GM21576 (cell line): ENCODE results near the gene RNF130.

Experiments used
- ATAC-seq: cut with Tn5 transposase; IDR thresholded peaks from one replicate; pipeline ENCODE4 v1.9.1; 2021; ENCODE audit warnings: mild to moderate bottlenecking, moderate library complexity; ENCODE audit not compliant: unreplicated experiment

RNF130 gene

DNA sequence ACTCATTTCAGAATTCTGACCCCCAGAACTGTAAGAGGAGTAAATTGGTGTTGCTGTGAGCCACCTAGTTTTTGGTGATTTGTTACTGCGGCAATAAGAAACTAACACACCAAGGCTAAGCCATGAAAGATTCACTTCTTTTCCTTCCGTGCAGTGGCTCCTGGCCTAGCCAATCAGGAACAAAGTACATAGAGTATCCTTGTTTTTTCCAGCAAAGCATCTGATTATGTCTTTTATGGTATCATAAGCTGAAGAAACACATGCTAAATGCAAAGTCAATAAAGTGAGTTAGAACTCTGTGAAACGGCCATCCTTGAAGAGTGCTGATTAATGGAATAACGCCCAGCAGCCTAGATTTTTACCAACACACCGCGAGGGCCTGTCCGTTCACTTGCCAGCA, 11.4 kb downstream of the RNF130 start:
- ATAC-seq = no peak

GRCh38 chr5:180059326-180059725, 12.2 kb downstream of the RNF130 start:
- ATAC-seq = no peak

DNA sequence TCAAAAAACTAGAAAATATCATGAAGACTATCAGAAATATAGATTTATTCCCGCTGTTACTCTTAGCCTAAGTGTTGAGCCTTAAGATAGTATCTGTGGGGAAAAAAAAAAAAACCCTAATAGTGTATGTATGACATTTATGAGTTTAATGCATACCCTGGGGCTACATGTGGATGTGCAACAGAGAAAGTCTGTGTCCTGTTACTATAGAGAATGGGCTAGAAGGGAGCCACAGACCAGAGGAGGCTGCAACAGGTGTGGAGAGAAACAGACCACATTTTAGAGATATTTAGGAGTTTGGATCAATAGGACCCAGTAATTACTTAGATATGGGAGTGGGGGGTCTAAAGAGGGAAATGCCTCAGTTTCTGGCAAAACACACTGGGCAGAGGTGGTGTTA, 15.4 kb downstream of the RNF130 start:
- no peak for ATAC-seq

DNA sequence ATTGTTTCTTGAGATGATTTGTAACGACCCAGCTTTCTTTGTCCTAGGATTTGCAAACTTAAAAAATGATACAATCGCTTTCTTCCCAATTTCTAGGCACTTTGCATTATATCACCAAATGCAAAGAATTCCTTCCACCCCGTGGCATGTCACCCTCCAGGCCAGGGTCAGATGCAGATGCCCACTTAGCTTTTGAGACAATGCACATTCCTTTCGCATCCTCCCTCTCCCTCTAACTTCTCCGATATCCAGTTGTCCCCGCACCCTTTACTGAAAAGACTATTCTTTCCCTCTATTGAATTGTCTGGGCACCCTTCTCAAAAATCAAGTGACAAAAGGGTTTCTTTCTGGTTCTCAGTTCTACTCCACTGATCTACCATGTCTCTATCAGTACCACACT, 17.3 kb downstream of the RNF130 start:
- no peak for ATAC-seq

DNA sequence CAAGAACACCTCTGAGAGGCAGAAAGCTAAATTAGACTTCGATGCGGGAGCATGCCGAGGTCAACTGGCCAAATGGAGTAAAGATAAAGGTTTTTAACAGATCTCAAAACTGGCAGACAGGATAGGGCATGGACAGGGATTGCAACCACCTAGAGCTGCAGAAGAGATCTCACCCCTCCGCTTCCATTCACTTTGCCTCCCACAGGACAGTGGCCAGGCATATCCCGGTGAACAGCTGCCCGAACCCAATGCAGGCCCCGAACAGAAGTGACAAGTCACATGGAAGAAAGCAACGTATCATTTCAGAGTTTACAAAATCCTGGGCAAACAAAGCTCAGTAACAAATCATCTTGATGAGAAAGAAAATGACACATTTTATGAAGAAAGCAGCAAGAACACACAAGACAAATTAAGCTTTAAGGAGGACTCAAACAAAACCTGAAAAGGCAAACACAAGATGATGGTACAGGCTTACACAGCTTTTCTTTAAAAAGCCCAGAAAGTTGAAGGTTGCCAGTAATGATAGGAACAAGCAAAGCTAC, 18.4 kb downstream of the RNF130 start:
- ATAC-seq = no peak

- no peak for ATAC-seq
Measured at GRCh38 chr5:180052211-180052818, 19.2 kb downstream of the RNF130 start.

- no peak for ATAC-seq
Measured at GRCh38 chr5:180050121-180050940, 21.2 kb downstream of the RNF130 start.

- ATAC-seq = no peak
Measured at GRCh38 chr5:180049185-180049548, 22.4 kb downstream of the RNF130 start.

- ATAC-seq = no peak
Measured at GRCh38 chr5:180047667-180048066, 23.9 kb downstream of the RNF130 start.

- no peak for ATAC-seq
Measured at GRCh38 chr5:180046656-180047055, 24.9 kb downstream of the RNF130 start.

- ATAC-seq = no peak
Measured at GRCh38 chr5:180045889-180046499, 25.6 kb downstream of the RNF130 start.

DNA sequence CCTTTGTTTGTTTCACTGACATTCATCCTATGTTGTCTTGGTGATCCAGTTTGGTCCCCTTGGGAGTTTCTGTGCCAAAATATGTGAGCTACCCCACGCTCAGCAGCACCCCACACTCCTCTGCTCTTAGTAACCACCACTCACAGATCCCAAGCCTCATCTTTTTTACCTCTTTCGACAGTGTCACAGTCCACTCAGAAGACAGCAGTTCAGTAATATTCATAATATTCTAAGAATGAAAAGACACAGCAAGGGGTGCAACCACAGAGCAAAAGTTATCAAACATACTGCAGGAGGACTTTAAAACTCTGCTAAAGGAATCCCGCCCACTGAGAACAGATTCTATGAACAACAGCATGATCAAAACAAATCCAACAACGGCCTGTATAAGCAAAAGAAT, 28.2 kb downstream of the RNF130 start:
- ATAC-seq = no peak

DNA sequence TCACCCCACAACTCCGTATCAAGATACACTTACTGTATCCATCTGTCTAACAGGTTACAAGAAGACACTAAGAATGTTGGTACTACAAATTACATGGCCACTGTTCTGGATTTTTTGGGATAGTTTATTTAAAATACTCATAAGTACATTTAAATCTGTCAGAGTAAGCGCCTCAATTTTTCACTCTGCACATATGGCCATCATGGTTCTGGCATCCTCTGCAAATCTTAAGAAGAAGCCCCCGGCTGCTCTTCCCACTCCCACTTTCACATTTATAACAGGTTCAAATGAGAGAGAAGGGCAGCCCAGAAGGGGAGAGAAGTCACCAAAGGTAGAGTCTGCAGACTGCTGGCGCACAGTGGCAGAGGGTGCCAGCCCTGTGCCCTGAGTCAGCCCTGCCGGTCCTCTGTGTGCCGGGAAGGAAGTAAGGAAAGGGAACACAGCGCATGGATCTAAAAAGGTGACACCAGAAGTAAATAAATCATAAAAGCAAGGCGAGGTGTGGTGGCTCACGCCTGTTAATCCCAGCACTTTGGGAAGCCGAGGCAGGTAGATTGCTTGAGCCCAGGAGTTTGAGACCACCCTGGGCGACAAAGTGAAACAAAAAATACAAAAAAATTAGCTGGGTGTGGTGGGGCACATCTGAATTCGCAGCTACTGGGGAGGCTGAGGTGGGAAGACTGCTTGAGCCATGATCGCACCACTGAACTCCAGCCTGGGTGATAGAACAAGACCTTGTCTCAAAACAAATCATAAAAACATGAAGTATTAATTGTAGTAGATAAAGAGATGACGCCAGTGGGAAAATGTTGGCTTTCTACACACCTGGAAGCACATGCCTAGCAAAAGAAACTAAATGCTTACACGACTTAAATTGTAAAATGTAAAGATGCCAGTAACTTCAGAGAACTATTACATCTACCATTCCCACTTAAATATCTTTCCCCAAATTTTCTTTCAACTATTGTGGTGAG, 30.0 kb downstream of the RNF130 start:
- ATAC-seq = no peak

DNA sequence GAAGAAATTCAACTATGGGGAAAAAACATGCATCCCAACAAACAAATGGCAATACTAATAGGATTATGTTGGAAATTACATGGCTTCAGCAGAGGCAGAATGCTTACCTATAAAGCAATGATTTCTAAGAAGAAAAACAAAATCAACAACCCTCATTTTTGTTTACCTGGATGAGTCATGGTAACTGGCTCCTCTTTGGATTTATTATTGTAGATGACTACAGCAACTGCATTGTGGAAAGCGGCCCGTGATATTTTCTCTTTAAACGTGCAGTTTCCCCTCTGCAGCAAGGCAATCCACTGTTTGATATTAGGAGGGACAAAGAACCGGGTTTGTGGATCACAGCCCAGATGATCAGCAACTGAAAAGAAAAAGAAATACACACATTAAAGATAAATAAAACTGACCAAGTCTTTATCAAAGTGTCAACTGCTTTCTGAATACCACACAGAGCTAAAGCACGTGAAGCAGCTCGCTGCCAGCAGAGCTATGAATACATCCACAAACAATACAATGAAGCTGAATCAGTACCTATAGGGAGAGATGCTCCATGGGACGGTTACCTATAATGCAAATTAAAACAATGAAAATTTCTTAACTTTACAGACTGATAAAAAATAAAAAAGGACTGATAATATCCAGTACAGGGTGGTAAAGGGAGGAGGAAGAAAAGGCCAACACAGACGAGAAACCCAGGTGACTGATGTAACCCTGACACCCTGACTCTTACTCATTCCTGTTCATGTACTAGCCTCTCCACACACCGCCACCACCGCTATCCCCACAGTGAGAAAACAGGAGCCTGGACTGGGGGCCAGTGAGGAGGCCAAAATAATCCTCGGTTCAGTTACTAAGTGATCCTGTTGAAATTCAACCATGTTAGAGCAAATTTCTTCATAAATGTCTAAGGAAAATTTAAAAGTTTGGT, 31.0 kb downstream of the RNF130 start:
- ATAC-seq = no peak

- ATAC-seq = no peak
Measured at GRCh38 chr5:180035206-180035931, 36.2 kb downstream of the RNF130 start.

DNA sequence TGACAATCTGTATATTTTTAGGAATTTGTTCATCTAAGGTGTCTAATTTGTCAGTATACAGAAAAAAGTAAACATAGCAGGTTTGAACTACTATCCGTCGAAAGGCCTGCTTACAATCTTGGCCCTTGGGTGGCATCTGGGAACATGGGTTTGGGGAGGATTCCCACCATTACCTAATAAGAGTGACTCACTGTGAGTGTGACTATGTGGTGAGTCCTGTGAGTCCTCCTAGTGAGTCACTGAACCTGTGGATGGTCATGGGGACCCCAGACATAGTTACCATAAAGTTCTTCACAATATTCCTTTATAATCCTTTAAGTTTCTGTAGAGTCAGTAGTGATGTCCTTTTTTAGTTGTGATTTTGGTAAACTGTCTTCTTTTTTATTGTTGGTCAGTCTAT, 37.0 kb downstream of the RNF130 start:
- ATAC-seq = no peak

DNA sequence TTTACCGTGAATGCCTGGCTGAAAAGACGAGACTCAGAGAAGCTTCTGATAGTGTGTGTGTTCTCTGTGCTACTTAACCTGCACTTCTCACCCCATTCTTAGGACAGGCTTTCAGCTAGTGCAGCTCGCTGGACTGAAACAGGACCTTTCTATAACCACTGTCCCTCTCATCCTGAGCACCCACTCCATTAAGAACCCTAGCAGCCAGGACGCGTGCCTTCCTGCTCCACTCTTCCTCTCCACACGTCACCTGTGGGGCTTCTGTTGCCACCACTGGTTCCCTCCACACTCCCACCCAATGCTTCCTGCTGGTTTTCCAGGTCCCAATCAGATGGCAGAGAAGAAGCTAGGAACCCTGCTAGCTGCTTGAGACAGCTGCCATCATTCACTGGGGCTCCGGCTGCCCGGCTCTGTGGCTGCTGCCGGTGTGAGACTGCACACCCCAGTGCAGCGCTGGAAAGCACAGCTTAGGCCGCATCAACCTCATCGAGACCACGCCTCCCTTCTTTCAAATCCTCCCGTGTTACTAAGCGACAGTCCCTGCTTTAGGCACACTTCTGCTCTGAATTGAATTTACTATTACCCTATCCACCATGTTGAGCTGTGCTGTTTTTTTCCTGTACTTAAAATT, 44.0 kb downstream of the RNF130 start:
- no peak for ATAC-seq

DNA sequence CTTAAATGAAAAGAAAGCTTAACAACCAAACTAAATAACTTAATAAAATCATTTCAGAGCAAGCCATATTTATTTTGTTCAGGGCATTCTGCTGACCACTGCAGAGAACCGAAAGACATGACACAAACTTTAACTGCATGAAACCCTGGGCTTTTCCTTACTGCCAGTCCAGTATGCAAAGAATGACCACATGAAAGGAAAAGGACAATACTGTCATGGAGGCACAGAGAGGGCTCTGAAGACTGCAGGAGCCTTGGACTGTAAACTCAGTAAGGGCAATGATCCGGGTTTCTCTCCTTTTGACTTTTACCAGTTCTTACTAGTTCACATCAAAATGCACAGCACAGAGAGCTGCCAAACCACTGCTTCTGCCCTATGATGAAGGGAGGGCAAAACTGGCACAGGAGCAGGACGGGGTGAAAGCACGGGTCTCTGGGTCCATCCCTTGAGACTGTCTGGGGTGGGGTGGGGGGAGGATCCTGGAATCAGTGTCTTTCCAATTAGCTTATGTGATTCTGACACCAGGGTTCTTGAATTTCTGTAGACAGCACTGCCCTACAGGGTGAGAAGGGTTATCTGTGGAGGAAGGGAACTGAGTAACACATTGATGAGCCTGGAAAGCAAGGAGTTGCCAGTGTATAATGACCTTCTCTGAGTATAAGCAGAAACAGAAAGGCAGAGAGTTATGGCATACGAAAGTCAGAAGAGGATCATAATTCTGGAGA, 44.7 kb downstream of the RNF130 start:
- ATAC-seq = no peak
